Esophagus muscularis mucosa (tissue), 4 donors: ENCODE data around the gene OXER1. TPM values are rescaled to one million over a fixed set of nuclear protein-coding genes. Genes with fewer than 3 reads are reported as not detected.

ENCODE experiments used
- DNase-seq: peaks from one replicate; pipeline ENCODE4 v3.0.0-alpha.2; 2017; ENCODE audit errors: extremely low spot score
- H3K27ac ChIP-seq, 4 donors: fragments of 200-600 bp; sonication (generic); replicated peaks in 1 of 4; 1 replicate in 3 of 4; 2 replicates in 1 of 4; pipeline ENCODE4 v1.5.1; 2016 to 2019; ENCODE audit warnings: mild to moderate bottlenecking in 1 of 4
- H3K27me3 ChIP-seq, 4 donors: fragments of 200-600 bp; sonication (generic); one replicate each; pipeline versions ENCODE4 v1.5.1 to v1.6.0; 2016 to 2019
- H3K36me3 ChIP-seq, 4 donors: fragments of 200-600 bp; sonication (generic); one replicate each; pipeline ENCODE4 v1.5.1; 2016 to 2019
- H3K4me1 ChIP-seq, 4 donors: fragments of 200-600 bp; sonication (generic); one replicate each; pipeline ENCODE4 v1.5.1; 2016 to 2019
- H3K4me3 ChIP-seq, 4 donors: fragments of 200-600 bp; sonication (generic); 1 replicate in 2 of 4; 2 replicates in 2 of 4; pipeline ENCODE4 v1.5.1; 2016 to 2019; ENCODE audit warnings: mild to moderate bottlenecking in 4 of 4, moderate library complexity in 1 of 4
- H3K9me3 ChIP-seq, 4 donors: fragments of 200-600 bp; sonication (generic); 1 replicate in 3 of 4; 2 replicates in 1 of 4; pipeline ENCODE4 v1.5.1; 2016 to 2019
- CTCF ChIP-seq, 3 experiments: fragments of 200-600 bp in 2 of 3; fragments of 450-650 bp in 1 of 3; sonication (generic) in 2 of 3; IDR thresholded peaks; one replicate each; pipeline ENCODE4 v1.5.1; 2017 to 2019; ENCODE audit warnings: antibody characterized with exemption in 3 of 3, mild to moderate bottlenecking in 2 of 3, moderate library complexity in 1 of 3
- EP300 ChIP-seq: sonication (generic); formaldehyde crosslinking; IDR thresholded peaks from one replicate; pipeline ENCODE4 v1.6.1; 2017; ENCODE audit warnings: antibody characterized with exemption
- POLR2A ChIP-seq: fragments of 450-650 bp; IDR thresholded peaks from one replicate; pipeline ENCODE4 v1.6.1; 2017; ENCODE audit warnings: antibody characterized with exemption, moderate library complexity, mild to moderate bottlenecking, low read depth
- POLR2AphosphoS5 ChIP-seq, 2 donors: sonication (generic); formaldehyde crosslinking; IDR thresholded peaks; one replicate each; pipeline ENCODE4 v1.6.1; 2017; ENCODE audit warnings: antibody characterized with exemption in 2 of 2
- WGBS: methylation state at CpG from one replicate; pipeline ENCODE4 v1.1.5; 2018; 5-methylcytosine and 5-hydroxymethylcytosine counted together
- intact Hi-C: fragments of 100-400 bp; cut with DNase I; formaldehyde crosslinking; loops from one replicate; pipeline ENCODE4 v1.15.1; 2023
- total RNA-seq, 4 donors: library from RNA; depleted of rRNA; stranded (reverse); fragments of >200 nt; gene quantifications; one replicate each; pipeline versions ENCODE4 v1.1.0 to v1.2.1, GENCODE V29; 2016

The OXER1 gene
- total RNA-seq, 4 donors from 2014 or later, result 0.42 to 1.3 (median 0.61) TPM

GRCh38 chr2:42788882-42789281 lies 24.9 kb upstream of the OXER1 start:
- Histone ChIP-seq H3K4me3 (no peak overlapping the region), H3K27ac (no peak overlapping the region), H3K36me3 (peaks cover 0 to 4% (median 0%) of the 10 kb centered on the region in 4 donors), H3K9me3 (no peaks in the 10 kb centered on the region), H3K4me1 (peaks cover 3 to 32% (median 28%) of the 10 kb centered on the region in 4 donors), H3K27me3 (no peaks in the 10 kb centered on the region)
- intact Hi-C loops, result no loop called here
- WGBS, result 80% methylated on average over 4 of the region's 4 CpGs
- DNase-seq, result no peak
- TF ChIP-seq POLR2A (no peak), POLR2AphosphoS5 (IDR thresholded peaks at IDR 0.05) (no peak), CTCF (IDR thresholded peaks at IDR 0.05) (no peak), EP300 (no peak)

- peaks cover 3 to 29% (median 24%) of the 10 kb centered on the region in 4 donors for H3K4me1 ChIP-seq
- no peak overlapping the region for H3K4me3 ChIP-seq
- intact Hi-C loops, result no loop called here
- no peak for DNase-seq
- 88% methylated on average over 9 of the region's 9 CpGs for WGBS
- peaks cover 0 to 8% (median 0%) of the 10 kb centered on the region in 4 donors for H3K36me3 ChIP-seq
- H3K9me3 ChIP-seq, result no peaks in the 10 kb centered on the region
- H3K27me3 ChIP-seq, result no peaks in the 10 kb centered on the region
- H3K27ac ChIP-seq, result no peak overlapping the region
- TF ChIP-seq EP300 (no peak), POLR2AphosphoS5 (IDR thresholded peaks at IDR 0.05) (no peak), CTCF (IDR thresholded peaks at IDR 0.05) (no peak), POLR2A (no peak)
Observed at GRCh38 chr2:42788478-42788793, 24.5 kb upstream of the OXER1 start.

GRCh38 chr2:42787788-42788477 lies 24.0 kb upstream of the OXER1 start:
- H3K4me1 ChIP-seq, result peaks cover 0 to 24% (median 19%) of the 10 kb centered on the region in 4 donors
- 91% methylated on average over 12 of the region's 12 CpGs for WGBS
- H3K27ac ChIP-seq, result no peak overlapping the region
- no peak for DNase-seq
- no peaks in the 10 kb centered on the region for H3K27me3 ChIP-seq
- TF ChIP-seq EP300 (no peak), POLR2A (no peak), CTCF (IDR thresholded peaks at IDR 0.05) (no peak), POLR2AphosphoS5 (IDR thresholded peaks at IDR 0.05) (no peak)
- no peak overlapping the region for H3K4me3 ChIP-seq
- H3K36me3 ChIP-seq, result peaks cover 0 to 13% (median 0%) of the 10 kb centered on the region in 4 donors
- H3K9me3 ChIP-seq, result no peaks in the 10 kb centered on the region
- intact Hi-C loops, result no loop called here

GRCh38 chr2:42787424-42787787 lies 23.5 kb upstream of the OXER1 start:
- Histone ChIP-seq H3K9me3 (no peaks in the 10 kb centered on the region), H3K36me3 (peaks cover 0 to 19% (median 0%) of the 10 kb centered on the region in 4 donors), H3K4me1 (peaks cover 0 to 20% (median 14%) of the 10 kb centered on the region in 4 donors), H3K27me3 (no peaks in the 10 kb centered on the region), H3K4me3 (no peak overlapping the region), H3K27ac (no peak overlapping the region)
- intact Hi-C loops, result no loop called here
- 89% methylated on average over 3 of the region's 3 CpGs for WGBS
- TF ChIP-seq CTCF (IDR thresholded peaks at IDR 0.05) (no peak), EP300 (no peak)
- DNase-seq, result no peak
